Activated T-helper 9 cell treated with anti-CD3 and anti-CD28 coated beads, Interleukin-2, amount 50 U/mL, for 16 hours (primary cell): ENCODE results near the gene ZNF224.
"Not testable (repeated sequence)": the region's sequence is repeated elsewhere in the genome, so short reads cannot be mapped to it uniquely, and the experiment has no call there.

Source experiments
- DNase-seq: peaks from one replicate; pipeline ENCODE4 v3.0.0-alpha.2; 2020; ENCODE audit warnings: low read depth

ZNF224 gene

GRCh38 chr19:44093931-44094765 lies at the start of gene ZNF224:
Gene ZNF224, plus strand, starts transcription at chr19:44094361. Its CDS starts 3,513 bp downstream, at chr19:44097874.
- DNase-seq = peak; percentile 72

- no peak for DNase-seq
Measured at GRCh38 chr19:44050740-44051649, 43.2 kb upstream of the ZNF224 start.

GRCh38 chr19:44051650-44052402 lies 42.3 kb upstream of the ZNF224 start, which contains the start of gene ZNF223:
Gene ZNF223, plus strand, starts transcription at chr19:44052036. Its CDS starts 3,141 bp downstream, at chr19:44055177.
- DNase-seq = peak; percentile 54

- DNase-seq = no peak
Measured at GRCh38 chr19:44055870-44056269, 38.3 kb upstream of the ZNF224 start.

- DNase-seq = no peak
Measured at GRCh38 chr19:44059229-44059628, 34.9 kb upstream of the ZNF224 start.

GRCh38 chr19:44061038-44061437 lies 33.1 kb upstream of the ZNF224 start:
- DNase-seq = no peak

- no peak for DNase-seq
Measured at GRCh38 chr19:44066305-44066704, 27.9 kb upstream of the ZNF224 start.

- no peak for DNase-seq
Measured at GRCh38 chr19:44069415-44069814, 24.7 kb upstream of the ZNF224 start.

- peak; percentile 67 for DNase-seq
Measured at GRCh38 chr19:44071824-44072542, 22.2 kb upstream of the ZNF224 start, which contains the start of gene ZNF284. Gene ZNF284, plus strand, starts transcription at chr19:44072159. Its CDS starts 4,231 bp downstream, at chr19:44076390.

- DNase-seq = no peak
Measured at GRCh38 chr19:44072543-44073401, 21.4 kb upstream of the ZNF224 start.

- DNase-seq = no peak
Measured at GRCh38 chr19:44076325-44076724, 17.8 kb upstream of the ZNF224 start.

- DNase-seq = no peak
Measured at GRCh38 chr19:44092108-44092507, 2.1 kb upstream of the ZNF224 start.

- DNase-seq = no peak
Measured at GRCh38 chr19:44107751-44108150, 13.6 kb downstream of the ZNF224 start.

- DNase-seq = no peak
Measured at GRCh38 chr19:44109458-44109857, 15.3 kb downstream of the ZNF224 start.

GRCh38 chr19:44111910-44112463 lies 17.8 kb downstream of the ZNF224 start:
- DNase-seq = no peak

- no peak for DNase-seq
Measured at GRCh38 chr19:44112802-44113137, 18.6 kb downstream of the ZNF224 start.

GRCh38 chr19:44113138-44113783 lies 19.1 kb downstream of the ZNF224 start, which contains the start of gene ZNF225:
Gene ZNF225, plus strand, starts transcription at chr19:44113399. Its CDS starts 2,429 bp downstream, at chr19:44115828.
- DNase-seq = peak; percentile 69

- DNase-seq = no peak
Measured at GRCh38 chr19:44113784-44114390, 19.7 kb downstream of the ZNF224 start.

- DNase-seq = not testable (repeated sequence)
Measured at GRCh38 chr19:44121162-44121561, 27.0 kb downstream of the ZNF224 start.
